ENCODE results near the gene NARS2. TPM values are rescaled to one million over a fixed set of nuclear protein-coding genes. Genes with fewer than 3 reads are reported as not detected.

Gene NARS2
- total RNA-seq, 1 experiment from 2014 or later = 23.4 TPM

- peak; percentile 84 for DNase-seq (ENCODE audit: low read depth)
Measured at GRCh38 chr11:78416285-78417174, 158.1 kb downstream of the NARS2 start.

- DNase-seq (ENCODE audit: low read depth) = no peak
Measured at GRCh38 chr11:78415338-78415737, 159.3 kb downstream of the NARS2 start.

- DNase-seq (ENCODE audit: low read depth) = peak; percentile 26
Measured at GRCh38 chr11:78414321-78415051, 160.2 kb downstream of the NARS2 start.

- no peak for DNase-seq (ENCODE audit: low read depth)
Measured at GRCh38 chr11:78408619-78409018, 166.0 kb downstream of the NARS2 start.

- peak; percentile 60 for DNase-seq (ENCODE audit: low read depth)
Measured at GRCh38 chr11:78406568-78407196, 168.0 kb downstream of the NARS2 start.

GRCh38 chr11:78405805-78406204 is 168.9 kb downstream of the NARS2 start:
- DNase-seq (ENCODE audit: low read depth) = no peak

- no peak for DNase-seq (ENCODE audit: low read depth)
Measured at GRCh38 chr11:78403781-78404180, 170.9 kb downstream of the NARS2 start.

GRCh38 chr11:78402847-78403246 is 171.8 kb downstream of the NARS2 start:
- no peak for DNase-seq (ENCODE audit: low read depth)

- DNase-seq (ENCODE audit: low read depth) = no peak
Measured at GRCh38 chr11:78400702-78401101, 174.0 kb downstream of the NARS2 start.

- DNase-seq (ENCODE audit: low read depth) = no peak
Measured at GRCh38 chr11:78400116-78400515, 174.5 kb downstream of the NARS2 start.

GRCh38 chr11:78399136-78399535 is 175.5 kb downstream of the NARS2 start:
- DNase-seq (ENCODE audit: low read depth) = no peak

- DNase-seq (ENCODE audit: low read depth) = no peak
Measured at GRCh38 chr11:78398715-78399114, 175.9 kb downstream of the NARS2 start.

GRCh38 chr11:78397398-78397797 is 177.3 kb downstream of the NARS2 start:
- no peak for DNase-seq (ENCODE audit: low read depth)

GRCh38 chr11:78395597-78395996 is 179.1 kb downstream of the NARS2 start:
- DNase-seq (ENCODE audit: low read depth) = no peak

GRCh38 chr11:78392854-78393253 is 181.8 kb downstream of the NARS2 start:
- DNase-seq (ENCODE audit: low read depth) = no peak

- no peak for DNase-seq (ENCODE audit: low read depth)
Measured at GRCh38 chr11:78391424-78391823, 183.2 kb downstream of the NARS2 start.

- DNase-seq (ENCODE audit: low read depth) = no peak
Measured at GRCh38 chr11:78390809-78391208, 183.9 kb downstream of the NARS2 start.

GRCh38 chr11:78386215-78386941 is 188.3 kb downstream of the NARS2 start:
- no peak for DNase-seq (ENCODE audit: low read depth)

Measured in M059J (cell line).